RWPE2 (cell line): Measurements from ENCODE around the gene TMEM130.

Experiments
- ATAC-seq: fragments of 200-7000 bp; cut with Tn5 transposase; 3 replicates; pipeline ENCODE4 v1.9.1; 2021; ENCODE audit warnings: low read depth
- DNase-seq: peaks from one replicate; pipeline ENCODE4 v3.0.0-alpha.2; 2020; ENCODE audit warnings: low spot score
- H3K27ac ChIP-seq: fragments of 450-650 bp; 2 replicates; pipeline ENCODE4 v1.5.1; 2017; ENCODE audit warnings: mild to moderate bottlenecking; ENCODE audit not compliant: poor library complexity, severe bottlenecking
- H3K27me3 ChIP-seq: fragments of 250-450 bp; sonication (Bioruptor Pico); 2 replicates; pipeline ENCODE4 v1.5.1; 2021; ENCODE audit warnings: mild to moderate bottlenecking, moderate library complexity; ENCODE audit not compliant: insufficient read depth, poor library complexity, severe bottlenecking
- H3K36me3 ChIP-seq: fragments of 250-450 bp; sonication (Bioruptor Pico); 2 replicates; pipeline ENCODE4 v1.5.1; 2020; ENCODE audit warnings: low read depth, mild to moderate bottlenecking, moderate library complexity
- H3K4me1 ChIP-seq: fragments of 250-450 bp; sonication (Bioruptor Pico); 2 replicates; pipeline ENCODE4 v1.5.1; 2021; ENCODE audit warnings: mild to moderate bottlenecking, moderate library complexity; ENCODE audit not compliant: insufficient read depth, poor library complexity, severe bottlenecking
- H3K4me3 ChIP-seq: fragments of 250-450 bp; sonication (Bioruptor Pico); 2 replicates; pipeline ENCODE4 v1.5.1; 2021; ENCODE audit warnings: mild to moderate bottlenecking, moderate library complexity; ENCODE audit not compliant: severe bottlenecking
- H3K9me3 ChIP-seq: fragments of 250-450 bp; sonication (Bioruptor Pico); 2 replicates; pipeline ENCODE4 v1.5.1; 2021; ENCODE audit warnings: mild to moderate bottlenecking, moderate library complexity; ENCODE audit not compliant: severe bottlenecking
- TF ChIP-seq, protein P1 (sequence below): fragments of 450-650 bp; IDR thresholded peaks from one replicate; pipeline ENCODE4 v1.5.1; 2017; ENCODE audit warnings: mild to moderate bottlenecking, moderate library complexity; ENCODE audit not compliant: poor library complexity, severe bottlenecking

TMEM130 gene

DNA sequence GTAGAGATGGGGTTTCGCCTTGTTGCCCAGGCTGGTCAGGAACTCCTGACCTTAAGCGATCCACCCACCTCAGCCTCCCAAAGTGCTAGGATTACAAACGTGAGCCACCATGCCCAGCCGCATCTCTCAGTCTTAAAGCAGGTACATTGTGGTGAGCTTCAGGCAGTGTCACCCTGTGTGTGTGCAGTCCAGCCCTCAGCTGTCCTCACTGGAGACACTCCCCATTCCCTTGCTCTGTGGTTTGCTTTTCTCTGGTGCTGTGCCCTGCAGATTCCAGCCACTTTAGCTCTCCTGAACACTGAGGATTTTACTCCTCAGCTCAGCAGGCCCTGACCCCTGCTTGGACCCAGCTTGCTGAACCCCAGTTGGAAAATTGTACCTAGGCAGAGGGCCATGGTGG lies 14.6 kb upstream of the TMEM130 start:
- TF ChIP-seq, protein P1, sequence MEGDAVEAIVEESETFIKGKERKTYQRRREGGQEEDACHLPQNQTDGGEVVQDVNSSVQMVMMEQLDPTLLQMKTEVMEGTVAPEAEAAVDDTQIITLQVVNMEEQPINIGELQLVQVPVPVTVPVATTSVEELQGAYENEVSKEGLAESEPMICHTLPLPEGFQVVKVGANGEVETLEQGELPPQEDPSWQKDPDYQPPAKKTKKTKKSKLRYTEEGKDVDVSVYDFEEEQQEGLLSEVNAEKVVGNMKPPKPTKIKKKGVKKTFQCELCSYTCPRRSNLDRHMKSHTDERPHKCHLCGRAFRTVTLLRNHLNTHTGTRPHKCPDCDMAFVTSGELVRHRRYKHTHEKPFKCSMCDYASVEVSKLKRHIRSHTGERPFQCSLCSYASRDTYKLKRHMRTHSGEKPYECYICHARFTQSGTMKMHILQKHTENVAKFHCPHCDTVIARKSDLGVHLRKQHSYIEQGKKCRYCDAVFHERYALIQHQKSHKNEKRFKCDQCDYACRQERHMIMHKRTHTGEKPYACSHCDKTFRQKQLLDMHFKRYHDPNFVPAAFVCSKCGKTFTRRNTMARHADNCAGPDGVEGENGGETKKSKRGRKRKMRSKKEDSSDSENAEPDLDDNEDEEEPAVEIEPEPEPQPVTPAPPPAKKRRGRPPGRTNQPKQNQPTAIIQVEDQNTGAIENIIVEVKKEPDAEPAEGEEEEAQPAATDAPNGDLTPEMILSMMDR = no peak
- Histone ChIP-seq H3K36me3 (peaks cover 81% of the 10 kb centered on the region), H3K27ac (no peak overlapping the region), H3K27me3 (no peaks in the 10 kb centered on the region), H3K9me3 (no peaks in the 10 kb centered on the region), H3K4me3 (no peak overlapping the region), H3K4me1 (no peaks in the 10 kb centered on the region)
- no peak for ATAC-seq
- no peak for DNase-seq

DNA sequence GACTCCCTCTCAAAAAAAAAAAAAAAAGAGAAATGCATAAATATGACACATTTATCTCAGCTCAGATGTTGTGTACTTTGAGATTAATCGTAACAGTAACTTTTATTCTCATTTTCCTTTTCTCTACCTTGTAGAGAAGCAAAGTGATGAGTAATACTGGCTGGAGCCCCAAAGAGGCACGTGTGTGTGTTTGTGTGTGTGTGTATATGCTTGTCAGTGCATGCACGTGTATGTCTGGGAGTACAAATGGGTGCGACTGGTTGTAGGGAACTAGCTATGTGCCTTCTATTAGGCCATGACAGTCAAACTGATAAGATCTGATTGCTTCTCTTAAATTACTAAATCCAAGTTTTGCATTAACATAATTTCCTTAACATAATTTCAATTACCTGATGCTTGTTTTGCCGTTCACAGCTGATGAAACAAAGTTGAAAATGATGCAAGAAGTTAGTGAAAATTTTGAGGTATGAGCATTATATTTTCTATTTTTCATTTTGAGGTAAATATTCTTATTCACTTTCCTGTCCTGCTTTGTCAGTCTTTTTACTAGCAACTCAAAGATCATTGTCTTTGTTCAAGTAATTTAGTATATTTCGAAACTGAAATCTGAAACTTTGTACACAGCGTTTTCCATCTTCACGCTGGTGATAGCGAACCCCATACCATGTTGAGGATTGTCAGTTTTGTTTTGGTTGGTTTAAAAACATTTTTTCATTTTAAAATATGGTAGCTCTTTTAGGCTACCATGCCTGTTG lies 11.9 kb upstream of the TMEM130 start:
- DNase-seq (no peak), ATAC-seq (no peak)
- no peak overlapping the region for H3K4me3 ChIP-seq
- TF ChIP-seq, protein P1 = no peak
- H3K4me1 ChIP-seq = no peaks in the 10 kb centered on the region
- H3K27me3 ChIP-seq = no peaks in the 10 kb centered on the region
- H3K36me3 ChIP-seq = peaks cover 62% of the 10 kb centered on the region
- H3K9me3 ChIP-seq = no peaks in the 10 kb centered on the region
- H3K27ac ChIP-seq = no peak overlapping the region

DNA sequence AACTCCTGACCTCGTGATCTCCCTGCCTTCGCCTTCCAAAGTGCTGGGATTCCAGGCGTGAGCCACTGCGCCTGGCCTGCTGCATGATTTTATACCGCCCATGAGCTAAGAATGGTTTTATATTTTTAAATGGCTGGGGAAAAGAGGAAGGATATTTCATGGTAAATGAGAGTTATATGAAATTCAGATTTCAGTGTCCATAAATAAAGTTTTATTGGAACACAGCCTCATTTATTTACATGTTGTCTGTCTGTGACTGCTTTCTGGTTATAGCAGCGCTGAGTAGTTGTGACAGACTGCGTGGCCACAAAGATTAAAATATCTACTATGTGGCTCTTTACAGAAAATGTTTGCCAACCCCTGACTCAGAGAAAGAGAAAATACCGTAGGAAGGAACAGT lies 10.7 kb upstream of the TMEM130 start:
- Histone ChIP-seq H3K4me3 (no peak overlapping the region), H3K4me1 (no peaks in the 10 kb centered on the region), H3K36me3 (peaks cover 52% of the 10 kb centered on the region), H3K27me3 (no peaks in the 10 kb centered on the region), H3K9me3 (no peaks in the 10 kb centered on the region), H3K27ac (no peak overlapping the region)
- no peak for DNase-seq
- TF ChIP-seq, protein P1 = no peak
- no peak for ATAC-seq

DNA sequence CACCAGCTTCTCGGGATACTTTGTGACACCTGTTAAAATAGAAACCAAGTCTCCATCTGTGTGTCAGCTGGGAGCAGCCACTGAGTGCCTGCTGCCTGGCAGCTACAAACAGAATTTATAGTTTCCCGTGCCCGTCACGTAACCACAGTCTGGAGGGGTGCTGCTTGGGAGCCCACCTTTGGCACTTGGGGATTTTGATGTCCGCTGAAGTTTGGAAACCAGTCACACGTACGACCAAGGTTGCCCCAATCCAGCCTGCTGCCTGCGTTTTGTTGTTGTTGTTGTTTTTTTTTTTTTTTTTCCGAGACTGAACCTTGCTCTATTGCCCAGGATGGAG lies 10.1 kb upstream of the TMEM130 start:
- Histone ChIP-seq H3K27me3 (no peaks in the 10 kb centered on the region), H3K9me3 (no peaks in the 10 kb centered on the region), H3K4me3 (peak overlapping the region; percentile 99), H3K36me3 (peaks cover 47% of the 10 kb centered on the region), H3K4me1 (no peaks in the 10 kb centered on the region), H3K27ac (no peak overlapping the region)
- TF ChIP-seq, protein P1 = no peak
- DNase-seq (no peak), ATAC-seq (no peak)

DNA sequence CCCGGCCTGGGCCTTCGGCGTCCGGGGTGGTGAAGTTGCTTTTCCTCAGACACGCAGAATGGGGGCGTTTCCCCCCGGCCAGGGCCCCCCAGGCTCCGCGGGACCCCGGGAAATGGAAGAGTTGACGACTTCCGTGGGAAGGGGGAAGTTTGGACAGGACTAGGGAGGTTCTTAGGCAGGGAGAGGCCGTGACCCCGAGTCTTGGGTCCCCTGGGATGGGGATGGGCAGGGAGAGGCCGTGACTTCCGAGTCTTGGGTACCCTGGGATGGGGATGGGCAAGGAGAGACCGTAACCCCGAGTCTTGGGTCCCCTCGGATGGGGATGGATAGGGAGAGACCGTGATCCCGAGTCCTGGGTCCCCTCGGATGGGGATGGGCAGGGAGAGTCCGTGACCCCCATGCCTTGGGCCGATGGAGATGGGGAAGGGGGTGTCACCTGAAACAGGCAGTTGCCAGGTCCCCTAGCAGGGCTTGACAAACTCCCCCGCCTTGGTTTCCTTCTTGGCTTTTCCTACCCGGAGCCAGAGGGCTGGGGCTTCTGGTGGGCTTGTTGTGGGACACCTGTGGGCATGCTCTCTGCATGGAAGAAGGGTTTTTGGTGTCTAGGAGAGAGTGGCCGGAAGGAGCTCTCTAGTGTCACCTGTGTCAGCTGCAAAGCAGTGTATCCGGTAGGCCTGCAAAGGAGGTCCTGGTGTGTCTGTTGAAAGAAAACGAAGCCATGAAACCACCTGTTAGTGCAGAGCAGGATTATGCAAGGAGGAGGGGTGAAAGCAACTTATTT lies 9.6 kb upstream of the TMEM130 start:
- Histone ChIP-seq H3K27me3 (no peaks in the 10 kb centered on the region), H3K4me1 (no peaks in the 10 kb centered on the region), H3K9me3 (no peaks in the 10 kb centered on the region), H3K4me3 (peak overlapping the region; percentile 99), H3K36me3 (peaks cover 41% of the 10 kb centered on the region), H3K27ac (peak overlapping the region; percentile 54)
- ATAC-seq (peak; percentile 54), DNase-seq (no peak)
- TF ChIP-seq, protein P1 = peak; percentile 76
